Stimulated activated CD4-positive, alpha-beta T cell treated with anti-CD3 and anti-CD28 coated beads, Interleukin-12 subunit alpha, Interleukin-12 subunit beta, amount 100 ng/mL, for 4 hours (primary cell): ENCODE results near the gene EVC2.
A peak's percentile ranks its signal among the peaks of the same experiment; 100 is the strongest.

Experiments
- DNase-seq: peaks from one replicate; pipeline ENCODE4 v3.0.0-alpha.2; 2020

Gene EVC2

GRCh38 chr4:5708449-5709206 lies at the start of gene EVC2:
Gene EVC2, minus strand, starts transcription at chr4:5708559. Its CDS starts 46 bp downstream, at chr4:5708513.
- peak; percentile 20 for DNase-seq

DNA sequence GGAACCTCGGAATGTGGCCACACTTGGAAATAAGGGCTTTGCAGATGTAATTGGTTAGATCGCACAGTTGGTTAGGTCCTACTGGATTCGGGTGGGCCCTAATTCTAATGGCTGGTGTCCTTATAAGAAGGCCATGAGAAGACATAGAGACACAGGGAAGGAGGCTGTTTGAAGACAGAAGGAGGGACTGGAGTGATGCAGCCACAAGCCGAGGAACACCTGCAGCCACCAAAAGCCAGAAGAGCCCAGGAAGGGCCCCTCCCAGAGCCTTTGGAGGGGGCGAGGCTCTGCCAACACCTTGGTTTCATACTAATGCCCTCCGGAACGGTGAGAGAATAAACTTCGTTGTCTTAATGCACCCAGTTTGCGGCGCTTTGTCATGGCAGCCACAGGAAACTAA lies 49.6 kb upstream of the EVC2 start:
- no peak for DNase-seq

GRCh38 chr4:5757536-5757935 lies 49.2 kb upstream of the EVC2 start:
- no peak for DNase-seq

GRCh38 chr4:5757091-5757490 lies 48.7 kb upstream of the EVC2 start:
- no peak for DNase-seq

- no peak for DNase-seq
Measured at GRCh38 chr4:5756271-5756670, 47.9 kb upstream of the EVC2 start.

DNA sequence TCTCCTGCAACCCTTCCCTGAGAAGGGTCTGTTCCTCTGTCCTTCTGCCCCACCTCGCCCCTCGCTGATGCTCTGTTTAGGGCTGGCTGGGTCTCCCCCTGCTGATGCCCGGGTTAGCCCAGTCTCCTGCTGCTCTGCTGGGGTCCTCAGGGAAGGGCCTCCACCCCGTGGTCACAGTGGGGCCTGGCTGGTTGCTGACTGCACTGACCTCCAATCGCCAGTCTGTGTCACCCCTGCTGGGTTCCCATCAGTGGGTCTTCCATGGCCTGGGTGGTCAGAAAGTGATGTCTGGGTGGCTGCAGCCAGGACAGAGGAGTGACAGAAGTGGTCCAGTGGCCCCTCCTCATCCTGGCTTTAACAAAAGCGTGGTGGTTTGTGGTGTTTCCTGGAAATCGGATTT lies 47.3 kb upstream of the EVC2 start:
- no peak for DNase-seq

GRCh38 chr4:5755161-5755560 lies 46.8 kb upstream of the EVC2 start:
- no peak for DNase-seq

- no peak for DNase-seq
Measured at GRCh38 chr4:5754529-5754881, 46.1 kb upstream of the EVC2 start.

DNA sequence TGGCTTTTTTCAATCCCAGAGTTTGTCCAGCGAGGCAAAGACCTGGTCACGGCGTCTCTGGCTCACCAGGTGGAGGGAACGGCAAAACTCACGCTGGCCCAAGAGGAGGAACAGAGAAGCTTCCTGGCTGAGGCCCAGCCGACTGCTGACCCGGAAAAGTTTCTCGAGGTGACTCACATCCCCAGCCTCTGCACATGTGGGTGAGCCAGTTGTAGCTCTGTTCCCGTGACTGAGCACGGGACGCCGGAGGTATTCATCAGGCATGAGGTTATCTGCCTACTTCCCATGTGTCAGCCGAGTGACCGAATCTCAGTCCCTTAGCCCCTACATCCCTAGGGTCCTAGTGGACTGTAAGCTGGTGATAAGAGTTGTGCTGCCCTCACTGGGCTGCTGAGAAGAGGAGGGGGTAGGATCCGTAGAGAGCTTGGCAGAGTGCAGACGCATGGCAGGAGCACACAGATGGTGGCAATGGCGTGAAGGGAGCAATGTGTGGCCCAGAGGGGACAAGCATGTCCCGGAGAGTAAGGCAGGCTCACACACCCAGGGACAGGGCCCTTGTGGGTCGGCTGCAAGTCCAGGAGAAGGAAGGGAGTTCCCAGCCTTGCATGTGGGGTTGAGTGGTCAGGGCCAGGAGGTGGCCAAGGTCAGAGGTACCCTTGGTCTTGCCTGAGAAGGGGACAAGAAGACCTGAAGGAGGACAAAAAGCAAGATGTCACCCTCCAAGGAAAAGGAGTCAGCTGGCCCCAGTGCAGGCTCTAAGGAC lies 45.6 kb upstream of the EVC2 start:
- no peak for DNase-seq

GRCh38 chr4:5753366-5753765 lies 45.0 kb upstream of the EVC2 start:
- no peak for DNase-seq

GRCh38 chr4:5752376-5753184 lies 44.2 kb upstream of the EVC2 start:
- DNase-seq, result no peak

DNA sequence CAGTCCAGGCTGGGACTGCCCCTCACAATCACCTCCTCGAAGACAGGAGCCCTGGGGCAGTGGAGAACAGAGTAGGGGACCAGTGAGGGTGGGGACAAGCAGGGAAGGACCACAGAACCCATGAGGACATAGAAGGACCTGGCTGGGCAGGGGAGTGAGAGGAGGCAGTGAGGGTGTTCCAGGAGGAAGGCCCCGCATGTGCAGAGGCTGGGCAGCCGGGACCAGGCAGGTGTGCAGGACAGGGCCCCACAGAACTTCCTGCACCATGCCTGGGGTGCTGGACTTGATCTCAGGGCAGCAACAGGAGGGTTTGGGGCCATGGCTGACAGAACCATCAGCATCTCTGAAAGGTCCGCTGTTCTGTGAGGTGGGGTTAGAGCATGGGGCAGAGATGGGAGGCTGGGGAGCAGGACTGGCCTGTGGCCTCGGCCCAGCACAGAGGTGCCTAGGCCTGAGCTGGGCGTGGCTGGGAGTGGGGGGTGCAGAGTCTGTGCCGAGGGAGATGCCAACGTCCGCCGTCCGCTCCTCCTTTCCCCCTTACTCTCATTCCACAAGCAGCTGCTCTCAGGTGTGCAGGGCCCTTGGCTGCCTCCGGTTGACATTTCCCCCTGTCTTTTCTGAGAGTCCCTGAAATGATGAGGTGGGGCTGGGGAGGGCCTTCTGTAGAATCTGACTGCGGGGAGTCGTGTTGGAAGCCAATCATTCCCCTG lies 43.5 kb upstream of the EVC2 start:
- no peak for DNase-seq

DNA sequence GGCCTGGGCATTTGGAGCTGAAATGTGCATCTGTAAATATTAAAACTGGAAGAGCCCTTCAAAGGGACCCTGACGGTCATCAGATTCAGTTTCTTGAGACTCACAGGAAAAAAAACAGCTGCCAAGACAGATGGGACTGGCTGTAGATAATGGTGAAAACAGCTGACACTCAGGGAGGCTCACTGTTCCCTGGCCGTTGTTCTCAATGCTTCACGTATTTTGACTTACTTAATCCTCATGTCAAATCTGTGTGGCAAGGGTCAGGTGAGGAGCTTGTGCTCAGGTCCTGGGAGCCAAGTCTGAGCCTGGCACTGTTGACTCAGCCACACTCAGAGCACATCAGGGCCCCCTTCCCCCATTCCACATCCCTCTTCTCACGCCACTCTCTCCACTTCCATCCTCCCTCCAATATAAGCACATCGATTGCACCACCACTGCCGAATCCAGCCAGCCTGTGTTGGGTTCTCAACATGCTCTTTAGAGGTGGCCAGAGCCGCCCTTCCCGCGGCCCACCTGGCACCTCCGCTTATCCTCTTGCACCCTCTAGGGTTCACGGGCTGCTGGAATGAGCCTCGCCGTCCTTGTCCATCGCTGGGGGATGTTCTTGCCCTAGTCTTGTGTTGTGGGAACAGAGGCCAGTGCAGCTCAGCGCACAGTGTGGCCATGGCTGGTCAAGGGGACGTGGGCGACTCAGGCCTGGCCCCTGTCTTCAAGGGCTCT lies 42.7 kb upstream of the EVC2 start:
- no peak for DNase-seq

GRCh38 chr4:5750052-5750945 lies 41.9 kb upstream of the EVC2 start:
- no peak for DNase-seq

DNA sequence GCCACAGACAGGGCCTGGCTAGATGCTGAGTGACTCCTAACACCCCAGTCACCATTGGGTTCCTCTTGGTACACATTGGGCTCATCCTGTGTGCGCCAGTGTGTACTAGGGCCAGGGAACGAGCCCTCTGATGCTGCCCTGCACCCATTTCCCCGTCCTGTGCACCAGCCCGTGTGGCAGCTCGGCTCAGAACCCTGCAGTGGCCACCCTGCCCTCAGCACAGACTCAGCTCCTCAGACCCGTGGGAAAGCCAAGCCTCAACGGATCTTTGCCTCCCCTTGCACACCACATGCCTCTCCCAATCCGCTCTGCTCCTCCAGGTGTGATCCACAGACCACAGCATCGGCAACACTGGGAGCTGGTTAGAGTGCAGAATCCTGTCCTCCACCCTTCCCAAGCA lies 41.2 kb upstream of the EVC2 start:
- DNase-seq, result no peak

GRCh38 chr4:5747738-5748375 lies 39.5 kb upstream of the EVC2 start:
- no peak for DNase-seq

- DNase-seq, result no peak
Measured at GRCh38 chr4:5746829-5747737, 38.7 kb upstream of the EVC2 start.

DNA sequence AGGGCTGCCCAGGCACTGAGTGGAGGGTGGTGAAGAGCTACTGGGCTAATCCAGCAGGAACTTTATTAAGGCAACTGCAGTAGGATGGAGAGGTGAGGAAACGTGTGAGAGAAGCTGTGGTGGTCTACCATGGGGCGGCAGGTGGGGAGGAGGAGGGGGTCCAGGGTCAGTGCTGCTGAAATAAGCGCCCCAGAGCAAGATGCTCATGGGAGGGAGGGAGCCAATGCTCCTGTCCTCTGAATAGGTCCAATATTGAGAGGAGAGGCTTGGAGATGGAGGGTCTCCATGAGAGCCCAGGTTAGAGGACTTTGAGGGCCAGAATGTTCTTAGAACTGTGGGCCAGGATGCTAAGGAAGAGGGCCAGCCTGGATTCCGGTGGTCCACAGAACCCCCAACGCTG lies 37.9 kb upstream of the EVC2 start:
- DNase-seq, result no peak

DNA sequence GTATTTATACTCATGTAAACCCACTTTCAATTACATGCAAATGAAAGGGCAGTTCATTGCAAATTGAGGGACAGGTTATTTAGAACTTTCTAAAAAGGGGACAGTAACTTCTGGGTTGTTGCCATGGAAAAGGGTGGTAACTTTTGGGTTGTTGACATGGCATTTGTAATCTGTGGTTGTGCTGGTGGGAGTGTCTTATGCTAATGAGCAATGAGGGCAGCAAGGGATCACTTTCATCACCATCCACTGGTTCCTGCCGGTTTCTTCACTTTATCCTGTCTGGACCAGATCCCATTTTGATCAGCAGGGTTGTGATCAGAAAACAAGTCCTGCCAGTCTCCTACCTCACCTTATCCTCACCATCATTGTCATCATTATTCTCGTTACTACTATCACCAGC lies 34.6 kb upstream of the EVC2 start:
- no peak for DNase-seq

- DNase-seq, result no peak
Measured at GRCh38 chr4:5742388-5742787, 34.0 kb upstream of the EVC2 start.
